OCI-LY1 (cell line): Measurements from ENCODE around the gene FSTL5.

Experiments
- H2AFZ ChIP-seq: fragments of 200-600 bp; sonication (generic), shearing (Covaris generic); 2 replicates; pipeline ENCODE4 v1.6.0; 2014; ENCODE audit warnings: antibody characterized with exemption, mild to moderate bottlenecking, low read length
- H3F3A ChIP-seq: fragments of 200-600 bp; sonication (generic), shearing (Covaris generic); 2 replicates; pipeline ENCODE4 v1.6.0; 2014; ENCODE audit warnings: mild to moderate bottlenecking, antibody characterized with exemption, low read length, moderate library complexity; ENCODE audit not compliant: insufficient read depth
- H3K27ac ChIP-seq: fragments of 200-600 bp; sonication (generic); 2 replicates; pipeline ENCODE4 v1.5.1; 2014; ENCODE audit warnings: low read length, mixed run types, mild to moderate bottlenecking, low read depth; ENCODE audit not compliant: poor library complexity, severe bottlenecking
- H3K27me3 ChIP-seq: fragments of 200-600 bp; sonication (generic); 2 replicates; pipeline ENCODE4 v1.6.0; 2014; ENCODE audit warnings: antibody characterized with exemption, mild to moderate bottlenecking, low read length, moderate library complexity; ENCODE audit not compliant: insufficient read depth
- H3K36me3 ChIP-seq: fragments of 200-600 bp; sonication (generic); 2 replicates; pipeline ENCODE4 v1.6.1; 2014; ENCODE audit warnings: mild to moderate bottlenecking, antibody characterized with exemption, low read length, moderate library complexity, mixed read lengths; ENCODE audit not compliant: insufficient read depth
- H3K4me1 ChIP-seq: fragments of 200-600 bp; sonication (generic); 2 replicates; pipeline ENCODE4 v1.5.1; 2014; ENCODE audit warnings: mild to moderate bottlenecking, low read length, moderate library complexity; ENCODE audit not compliant: insufficient read depth, severe bottlenecking
- H3K4me2 ChIP-seq: fragments of 200-600 bp; sonication (generic), shearing (Covaris generic); 2 replicates; pipeline ENCODE4 v1.6.1; 2014; ENCODE audit warnings: low read length
- H3K4me3 ChIP-seq: fragments of 200-600 bp; sonication (generic); 2 replicates; pipeline ENCODE4 v1.5.1; 2014; ENCODE audit warnings: low read length, low read depth, mild to moderate bottlenecking, mixed read lengths; ENCODE audit not compliant: poor library complexity, severe bottlenecking
- H3K79me2 ChIP-seq: fragments of 200-600 bp; shearing (Covaris generic); 2 replicates; pipeline ENCODE4 v1.6.1; 2016; ENCODE audit warnings: mixed run types, low read length, mixed read lengths; ENCODE audit not compliant: insufficient read depth
- H3K9ac ChIP-seq: fragments of 200-600 bp; sonication (generic), shearing (Covaris generic); 2 replicates; pipeline ENCODE4 v1.6.1; 2014; ENCODE audit warnings: mild to moderate bottlenecking, low read length, mixed read lengths
- H3K9me2 ChIP-seq: fragments of 200-600 bp; sonication (generic), shearing (Covaris generic); 2 replicates; pipeline ENCODE4 v1.6.1; 2014; ENCODE audit warnings: low read depth, mild to moderate bottlenecking, low read length, mixed read lengths
- H3K9me3 ChIP-seq: fragments of 200-600 bp; shearing (Covaris generic); 2 replicates; pipeline ENCODE4 v1.6.1; 2014; ENCODE audit warnings: low read length, mixed read lengths
- H4K20me1 ChIP-seq: fragments of 200-600 bp; sonication (generic), shearing (Covaris generic); 2 replicates; pipeline ENCODE4 v1.6.0; 2016; ENCODE audit warnings: mild to moderate bottlenecking, low read length; ENCODE audit not compliant: insufficient read depth
- EZH2 ChIP-seq: fragments of 200-600 bp; sonication (generic), shearing (Covaris generic); IDR thresholded peaks from 2 replicates; pipeline ENCODE4 v1.8.0; 2017; ENCODE audit warnings: borderline replicate concordance, mixed run types, mild to moderate bottlenecking, antibody characterized with exemption, low read length, moderate library complexity, mixed read lengths
- TF ChIP-seq, protein P1 (sequence below): fragments of 200-600 bp; sonication (generic), shearing (Covaris generic); IDR thresholded peaks from 2 replicates; pipeline ENCODE4 v1.5.1; 2017; ENCODE audit warnings: mild to moderate bottlenecking, antibody characterized with exemption, low read length, moderate library complexity, mixed read lengths

The FSTL5 gene

DNA sequence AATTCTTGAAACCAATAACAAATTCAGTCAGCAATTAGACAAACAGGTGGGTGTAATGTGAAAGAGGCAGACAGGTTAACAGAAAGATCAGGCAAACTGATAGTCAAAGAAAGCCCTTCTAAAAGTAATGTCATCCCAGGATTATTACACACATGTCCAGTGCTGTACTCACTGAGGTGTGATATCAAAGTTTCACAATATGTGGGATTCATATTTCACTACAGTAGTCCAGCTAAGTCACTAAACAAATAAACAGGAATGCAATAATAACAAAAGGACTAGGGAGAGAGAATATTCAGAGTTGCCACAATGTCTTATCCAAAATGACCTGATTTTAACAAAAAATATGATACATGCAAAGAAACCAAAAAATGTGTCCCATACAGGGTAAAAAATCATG is 787.5 kb downstream of the FSTL5 start:
- Histone ChIP-seq H4K20me1 (no peaks in the 10 kb centered on the region), H3K4me1 (no peaks in the 10 kb centered on the region), H3K9ac (no peak overlapping the region), H3K9me3 (no peaks in the 10 kb centered on the region), H3K9me2 (no peaks in the 10 kb centered on the region), H3K4me3 (no peak overlapping the region), H3F3A (no peaks in the 10 kb centered on the region), H3K27me3 (no peaks in the 10 kb centered on the region), H3K79me2 (no peaks in the 10 kb centered on the region), H3K4me2 (no peak overlapping the region), H2AFZ (no peak overlapping the region), H3K36me3 (no peaks in the 10 kb centered on the region), H3K27ac (no peak overlapping the region)
- TF ChIP-seq, protein P1, sequence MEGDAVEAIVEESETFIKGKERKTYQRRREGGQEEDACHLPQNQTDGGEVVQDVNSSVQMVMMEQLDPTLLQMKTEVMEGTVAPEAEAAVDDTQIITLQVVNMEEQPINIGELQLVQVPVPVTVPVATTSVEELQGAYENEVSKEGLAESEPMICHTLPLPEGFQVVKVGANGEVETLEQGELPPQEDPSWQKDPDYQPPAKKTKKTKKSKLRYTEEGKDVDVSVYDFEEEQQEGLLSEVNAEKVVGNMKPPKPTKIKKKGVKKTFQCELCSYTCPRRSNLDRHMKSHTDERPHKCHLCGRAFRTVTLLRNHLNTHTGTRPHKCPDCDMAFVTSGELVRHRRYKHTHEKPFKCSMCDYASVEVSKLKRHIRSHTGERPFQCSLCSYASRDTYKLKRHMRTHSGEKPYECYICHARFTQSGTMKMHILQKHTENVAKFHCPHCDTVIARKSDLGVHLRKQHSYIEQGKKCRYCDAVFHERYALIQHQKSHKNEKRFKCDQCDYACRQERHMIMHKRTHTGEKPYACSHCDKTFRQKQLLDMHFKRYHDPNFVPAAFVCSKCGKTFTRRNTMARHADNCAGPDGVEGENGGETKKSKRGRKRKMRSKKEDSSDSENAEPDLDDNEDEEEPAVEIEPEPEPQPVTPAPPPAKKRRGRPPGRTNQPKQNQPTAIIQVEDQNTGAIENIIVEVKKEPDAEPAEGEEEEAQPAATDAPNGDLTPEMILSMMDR, result no peak
- no peak for TF ChIP-seq EZH2

- no peaks in the 10 kb centered on the region for H3K4me1 ChIP-seq
- no peaks in the 10 kb centered on the region for H3K9me2 ChIP-seq
- H2AFZ ChIP-seq, result no peak overlapping the region
- H3K27me3 ChIP-seq, result no peaks in the 10 kb centered on the region
- no peaks in the 10 kb centered on the region for H3K79me2 ChIP-seq
- H3K4me2 ChIP-seq, result no peak overlapping the region
- no peak overlapping the region for H3K4me3 ChIP-seq
- no peaks in the 10 kb centered on the region for H4K20me1 ChIP-seq
- no peak for TF ChIP-seq EZH2
- TF ChIP-seq, protein P1, result no peak
- no peaks in the 10 kb centered on the region for H3F3A ChIP-seq
- H3K36me3 ChIP-seq, result no peaks in the 10 kb centered on the region
- no peaks in the 10 kb centered on the region for H3K9me3 ChIP-seq
- H3K9ac ChIP-seq, result no peak overlapping the region
- no peak overlapping the region for H3K27ac ChIP-seq
These were observed 799.1 kb downstream of the FSTL5 start for GRCh38 chr4:161364681-161365080.

GRCh38 chr4:161360982-161361381 is 802.8 kb downstream of the FSTL5 start:
- Histone ChIP-seq H3K27ac (no peak overlapping the region), H3K4me2 (no peak overlapping the region), H3K27me3 (no peaks in the 10 kb centered on the region), H3K79me2 (no peaks in the 10 kb centered on the region), H4K20me1 (no peaks in the 10 kb centered on the region), H3K4me3 (no peak overlapping the region), H3K4me1 (no peaks in the 10 kb centered on the region), H3K9me2 (no peaks in the 10 kb centered on the region), H2AFZ (no peak overlapping the region), H3K9me3 (no peaks in the 10 kb centered on the region), H3K9ac (no peak overlapping the region), H3K36me3 (no peaks in the 10 kb centered on the region), H3F3A (no peaks in the 10 kb centered on the region)
- TF ChIP-seq, protein P1, result no peak
- TF ChIP-seq EZH2, result no peak
